Keratinocyte (primary cell): Measurements from ENCODE around the gene IDH1.
"Not testable (repeated sequence)": the region's sequence is repeated elsewhere in the genome, so short reads cannot be mapped to it uniquely, and the experiment has no call there.

Experiments
- EZH2 ChIP-seq: IDR thresholded peaks from one replicate; pipeline ENCODE4 v1.6.1; 2012; ENCODE audit warnings: inconsistent platforms, mild to moderate bottlenecking, low read length, moderate library complexity
- TF ChIP-seq, protein P1 (sequence below), 3 experiments: IDR thresholded peaks in 1 of 3; conservative IDR thresholded peaks in 1 of 3; optimal IDR thresholded peaks in 1 of 3; 2 replicates in 2 of 3; 3 replicates in 1 of 3; pipeline versions ENCODE3 to v1.5.1; 2011; ENCODE audit warnings: low read length in 3 of 3, mild to moderate bottlenecking in 3 of 3, moderate library complexity in 2 of 3, control low read depth in 1 of 3, inconsistent platforms in 1 of 3; ENCODE audit not compliant: insufficient read depth in 2 of 3; ENCODE audit errors: extremely low read depth in 1 of 3

DNA sequence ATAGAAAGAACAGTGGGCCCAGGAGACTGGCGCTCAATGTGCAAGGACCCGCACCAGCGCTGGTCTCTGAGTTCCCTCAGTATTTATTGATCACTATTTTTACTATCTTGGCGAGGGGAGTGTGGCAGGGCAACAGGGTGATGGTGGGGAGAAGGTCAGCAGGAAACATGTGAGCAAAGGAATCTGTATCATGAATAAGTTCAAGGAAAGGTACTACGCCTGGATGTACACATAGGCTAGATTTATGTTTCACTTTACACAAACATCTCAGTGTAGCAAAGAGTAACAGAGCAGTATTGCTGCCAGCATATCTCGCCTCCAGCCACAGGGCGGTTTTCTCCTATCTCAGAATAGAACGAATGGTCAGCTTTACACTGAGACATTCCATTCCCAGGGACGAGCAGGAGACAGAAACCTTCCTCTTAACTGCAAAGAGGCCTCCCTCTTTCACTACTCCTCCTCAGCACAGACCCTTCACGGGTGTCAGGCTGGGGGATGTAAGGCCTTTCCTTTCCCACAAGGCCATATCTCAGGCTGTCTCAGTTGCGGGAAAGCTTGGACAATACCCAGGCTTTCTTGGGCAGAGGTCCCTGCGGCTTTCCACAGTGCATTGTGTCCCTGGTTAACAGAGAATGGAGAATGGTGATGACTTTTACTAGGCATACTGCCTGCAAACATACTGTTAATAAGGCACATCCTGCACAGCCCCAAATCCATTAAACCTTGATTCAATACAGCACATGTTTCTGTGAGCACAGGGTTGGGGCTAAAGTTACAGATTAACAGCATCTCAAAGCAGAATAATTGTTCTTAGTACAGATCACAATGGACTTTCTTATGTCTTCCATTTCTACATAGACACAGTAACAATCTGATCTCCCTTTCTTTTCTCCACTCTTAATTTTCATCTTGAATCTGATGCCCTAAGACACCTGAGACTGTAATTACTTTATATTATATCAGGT lies 2.3 kb upstream of the IDH1 start:
- TF ChIP-seq, protein P1, sequence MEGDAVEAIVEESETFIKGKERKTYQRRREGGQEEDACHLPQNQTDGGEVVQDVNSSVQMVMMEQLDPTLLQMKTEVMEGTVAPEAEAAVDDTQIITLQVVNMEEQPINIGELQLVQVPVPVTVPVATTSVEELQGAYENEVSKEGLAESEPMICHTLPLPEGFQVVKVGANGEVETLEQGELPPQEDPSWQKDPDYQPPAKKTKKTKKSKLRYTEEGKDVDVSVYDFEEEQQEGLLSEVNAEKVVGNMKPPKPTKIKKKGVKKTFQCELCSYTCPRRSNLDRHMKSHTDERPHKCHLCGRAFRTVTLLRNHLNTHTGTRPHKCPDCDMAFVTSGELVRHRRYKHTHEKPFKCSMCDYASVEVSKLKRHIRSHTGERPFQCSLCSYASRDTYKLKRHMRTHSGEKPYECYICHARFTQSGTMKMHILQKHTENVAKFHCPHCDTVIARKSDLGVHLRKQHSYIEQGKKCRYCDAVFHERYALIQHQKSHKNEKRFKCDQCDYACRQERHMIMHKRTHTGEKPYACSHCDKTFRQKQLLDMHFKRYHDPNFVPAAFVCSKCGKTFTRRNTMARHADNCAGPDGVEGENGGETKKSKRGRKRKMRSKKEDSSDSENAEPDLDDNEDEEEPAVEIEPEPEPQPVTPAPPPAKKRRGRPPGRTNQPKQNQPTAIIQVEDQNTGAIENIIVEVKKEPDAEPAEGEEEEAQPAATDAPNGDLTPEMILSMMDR (optimal IDR thresholded peaks at IDR 0.05 in 1 of 3, IDR thresholded peaks at IDR 0.05 in 1 of 3, conservative IDR thresholded peaks at IDR 0.05 in 1 of 3; ENCODE audit: extremely low read depth in 1 of 3, insufficient read depth in 2 of 3, low read length in 3 of 3) = not testable (repeated sequence)
- TF ChIP-seq EZH2 = not testable (repeated sequence)
